HG02870 (cell line): Measurements from ENCODE around the gene CDH13.

Experiments used
- ATAC-seq: cut with Tn5 transposase; IDR thresholded peaks from one replicate; pipeline ENCODE4 v1.9.1; 2021; ENCODE audit warnings: mild to moderate bottlenecking, moderate library complexity; ENCODE audit not compliant: unreplicated experiment

Gene CDH13

DNA sequence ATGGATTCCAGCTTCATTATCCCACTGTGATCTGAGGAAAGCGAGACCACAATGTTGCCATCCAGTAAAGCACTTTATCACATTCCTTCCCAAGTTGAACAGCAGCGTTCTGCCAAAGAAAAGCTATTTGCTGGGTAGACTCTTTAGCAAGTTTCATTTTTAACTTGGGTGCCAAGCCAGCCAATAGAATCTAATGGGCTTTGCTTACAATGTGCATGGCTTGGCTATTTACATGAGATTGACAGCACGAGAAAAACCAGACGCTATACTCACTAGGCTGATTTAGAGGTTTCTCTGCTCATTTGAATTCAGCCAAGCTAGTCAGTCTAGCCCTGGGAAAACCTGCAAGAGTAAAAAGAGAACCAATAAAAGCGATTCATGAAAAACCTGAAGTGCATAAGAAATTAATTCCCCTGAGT lies 108.9 kb downstream of the CDH13 start:
- ATAC-seq = peak; percentile 42

DNA sequence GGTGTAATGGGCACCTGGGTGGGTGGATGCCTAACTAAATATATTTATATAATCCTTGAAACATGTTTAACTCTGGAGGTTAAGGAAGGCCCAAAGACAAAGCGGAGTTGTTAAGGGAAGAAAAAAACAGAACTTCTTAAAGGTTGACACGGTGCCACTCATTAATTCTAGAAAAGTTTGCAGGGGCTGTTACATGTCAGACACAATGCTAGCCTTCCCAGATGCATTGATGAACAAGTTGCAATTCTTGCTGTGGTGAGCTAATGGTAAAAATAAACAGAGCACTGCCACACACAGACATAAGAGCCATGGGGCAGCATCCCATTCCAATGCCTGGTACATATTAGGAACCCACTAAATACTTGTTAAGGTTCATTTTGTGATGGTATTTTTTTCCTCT lies 109.5 kb downstream of the CDH13 start:
- no peak for ATAC-seq

DNA sequence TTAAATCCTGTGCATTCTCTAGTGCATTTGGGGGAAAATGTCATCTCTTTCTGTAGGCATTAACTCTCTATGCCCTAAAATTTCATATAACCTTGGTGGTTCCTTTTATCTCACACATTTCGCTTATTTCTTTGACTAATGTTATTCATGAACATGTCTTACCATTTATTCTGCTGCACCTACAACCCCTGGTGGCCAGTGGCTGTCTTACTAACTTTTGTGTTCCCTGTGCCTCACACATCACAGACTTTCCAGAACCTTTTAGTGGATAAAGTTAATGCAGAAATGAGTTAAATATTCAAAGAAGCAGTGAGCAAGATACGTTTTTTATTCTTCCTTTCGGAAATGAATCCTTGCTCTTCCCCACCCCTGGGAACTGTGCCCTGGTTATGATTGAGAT lies 111.9 kb downstream of the CDH13 start:
- ATAC-seq = no peak

DNA sequence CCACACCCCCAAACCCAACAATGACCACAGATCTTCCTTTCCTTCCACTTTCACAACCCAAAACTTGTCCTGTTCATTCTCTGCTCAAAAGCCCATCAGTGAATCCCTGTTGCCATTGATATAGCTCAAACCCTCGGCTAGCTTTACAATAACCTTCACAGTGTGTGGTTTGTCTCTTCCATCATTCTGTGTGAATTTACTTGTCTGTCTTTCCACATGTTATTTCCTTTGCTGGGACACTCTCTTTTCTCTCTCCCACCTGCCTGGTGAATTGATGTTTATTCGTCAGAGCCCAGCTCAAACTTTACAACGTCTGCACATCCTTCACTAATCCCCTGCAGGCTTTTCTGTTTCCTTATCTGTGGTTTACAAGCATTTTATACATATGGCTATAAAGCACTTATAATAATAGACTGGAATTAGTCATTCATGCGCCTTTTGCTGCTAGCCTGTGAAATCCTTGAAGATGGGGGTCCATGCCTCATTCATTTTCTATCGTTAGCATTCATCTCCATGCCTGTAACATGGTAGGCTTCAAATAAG lies 114.4 kb downstream of the CDH13 start:
- ATAC-seq = no peak

DNA sequence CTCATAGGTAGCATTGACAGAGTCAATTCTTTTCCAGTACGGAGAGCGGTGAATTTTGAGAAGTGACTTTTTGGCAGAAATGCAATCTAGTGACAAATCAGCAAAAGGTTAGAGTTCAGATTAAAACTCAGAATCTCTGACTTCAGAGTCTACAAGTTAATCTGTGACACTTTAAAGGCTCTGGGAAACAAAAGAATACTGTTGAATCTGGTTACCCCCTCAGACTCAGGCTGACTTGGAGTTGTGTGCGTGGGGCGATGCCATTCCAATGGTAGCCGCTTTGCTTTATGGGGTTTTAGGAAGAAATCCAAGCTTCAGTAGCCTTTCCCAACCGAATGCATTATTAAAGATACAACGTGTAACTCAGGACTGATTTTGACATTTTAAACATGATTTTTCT lies 118.2 kb downstream of the CDH13 start:
- ATAC-seq = no peak

DNA sequence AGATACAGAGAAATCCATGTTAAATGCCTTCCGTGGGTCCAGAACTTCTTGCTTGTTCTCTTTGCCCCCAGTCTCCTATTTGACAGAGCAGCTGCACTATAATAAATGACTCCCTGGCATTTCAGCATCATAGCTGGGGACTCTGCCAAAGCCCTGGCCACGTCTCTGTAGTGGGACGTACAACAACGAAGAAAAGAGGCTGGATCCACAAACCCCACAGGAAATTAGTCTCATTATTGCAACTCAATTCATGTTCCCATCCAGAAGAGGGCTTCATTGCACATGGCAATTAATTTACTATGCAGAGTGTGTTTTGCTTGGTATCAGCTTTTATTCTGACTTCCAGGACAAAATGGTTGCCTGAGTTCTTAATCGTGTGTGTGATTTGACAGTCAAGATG lies 121.3 kb downstream of the CDH13 start:
- ATAC-seq = no peak

DNA sequence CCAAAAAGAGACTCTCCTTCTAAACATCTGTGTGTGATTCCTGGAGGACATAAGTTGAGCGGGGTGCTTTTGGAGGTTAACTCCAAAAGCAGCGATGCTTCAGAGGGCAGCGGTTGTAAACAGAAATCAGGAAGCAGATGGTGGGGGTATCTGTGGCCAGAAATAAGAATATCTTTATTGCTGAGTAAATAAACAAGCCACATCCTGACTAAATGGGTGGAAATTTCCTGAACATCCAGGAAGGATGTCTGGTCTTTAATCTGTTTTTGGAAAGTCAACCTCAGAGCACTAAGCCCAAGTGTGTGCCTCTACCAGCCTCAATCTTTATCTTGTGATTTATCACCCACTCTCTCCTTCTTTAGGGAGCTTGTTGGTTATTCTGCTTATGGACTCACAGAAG lies 123.3 kb downstream of the CDH13 start:
- no peak for ATAC-seq

DNA sequence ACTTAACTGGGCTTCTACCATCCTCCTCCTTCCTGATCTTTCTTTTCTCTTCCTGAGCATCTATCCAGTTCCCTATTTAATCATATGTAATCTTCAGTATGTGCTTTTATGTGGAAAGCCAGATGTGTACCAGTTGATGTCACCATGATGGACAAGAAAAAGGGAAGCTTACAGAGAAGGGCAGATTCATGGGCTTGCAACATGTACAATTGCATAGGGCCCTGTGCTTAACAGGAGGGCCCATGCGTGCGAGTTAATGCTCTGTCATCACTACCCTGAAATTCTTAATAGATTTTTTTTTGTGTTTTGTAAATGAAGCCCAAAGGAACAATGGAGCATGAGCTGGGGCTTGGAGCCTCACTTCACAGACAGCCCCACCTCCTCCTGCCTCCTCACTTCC lies 124.3 kb downstream of the CDH13 start:
- ATAC-seq = no peak

DNA sequence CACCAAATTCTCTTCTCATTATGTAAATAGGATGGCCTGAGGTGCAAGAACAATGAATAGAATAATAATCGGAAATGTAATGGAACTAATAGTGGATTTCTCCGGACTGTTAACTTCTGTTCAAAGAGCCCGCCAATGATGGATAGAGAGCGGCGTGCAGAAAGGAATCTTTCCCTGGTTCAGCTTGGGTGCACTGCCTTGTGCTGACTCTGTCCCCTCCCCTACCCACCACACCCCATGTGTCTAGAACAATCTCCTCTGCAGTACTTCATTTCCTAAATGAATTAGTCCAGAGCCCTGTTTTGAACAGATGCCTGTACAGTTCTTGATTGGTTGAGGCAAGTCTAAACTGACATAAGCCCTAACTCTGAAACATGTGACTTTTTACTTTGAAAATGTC lies 125.4 kb downstream of the CDH13 start:
- no peak for ATAC-seq

DNA sequence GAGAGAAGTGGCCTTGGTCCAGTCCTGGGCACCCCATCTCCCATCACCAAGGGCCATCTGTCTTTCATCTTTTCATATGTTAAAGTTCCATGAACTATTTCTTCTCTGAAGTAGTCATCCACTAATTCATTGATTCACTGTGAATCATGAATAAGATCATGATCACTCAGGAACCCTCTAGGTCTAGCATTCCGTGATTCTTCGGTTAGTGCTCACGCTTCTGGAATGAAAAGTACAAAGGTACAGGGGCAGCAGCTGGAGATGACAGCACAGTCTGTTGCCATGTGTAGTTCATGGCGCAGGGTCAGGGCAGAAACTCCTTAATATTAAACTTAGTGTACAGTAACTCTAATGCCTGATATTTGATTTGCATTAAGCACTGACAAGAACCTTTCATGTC lies 127.1 kb downstream of the CDH13 start:
- ATAC-seq = no peak

DNA sequence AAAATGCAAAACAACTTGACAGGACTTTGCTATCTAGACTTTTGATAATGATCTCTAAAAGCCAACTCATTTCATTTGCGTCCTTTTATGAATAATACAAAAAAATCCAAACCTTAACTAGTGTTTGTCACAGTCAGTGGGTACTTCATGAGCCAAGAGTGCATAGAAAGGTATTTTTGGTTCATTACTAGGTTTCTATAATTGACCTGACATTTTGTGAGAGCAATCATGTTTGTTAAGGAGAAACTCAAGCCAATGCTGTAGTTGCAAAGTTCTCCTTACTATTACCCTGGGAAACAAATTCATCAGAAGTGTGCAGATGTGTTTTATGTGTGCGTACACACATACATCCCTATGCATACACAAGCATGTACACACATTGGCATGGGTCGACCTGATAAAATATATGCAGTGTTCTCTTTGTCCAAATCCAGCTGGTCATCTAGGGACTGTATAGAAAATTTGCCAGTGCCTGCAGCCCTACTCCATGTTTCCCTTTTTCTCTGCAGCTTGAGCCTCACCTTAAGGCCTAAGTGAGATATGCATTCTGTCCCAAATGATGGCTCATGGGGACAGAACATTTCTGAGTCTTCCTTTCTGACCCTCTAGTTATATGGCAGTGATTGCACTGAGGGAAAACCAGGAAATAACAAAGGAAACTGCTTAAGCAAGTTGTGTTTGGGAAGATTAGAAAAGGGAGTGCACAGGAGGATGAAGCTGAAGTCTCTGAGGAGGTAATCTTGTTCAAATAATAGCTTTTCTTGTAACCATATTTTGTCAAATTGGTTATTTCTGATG lies 128.1 kb downstream of the CDH13 start:
- ATAC-seq = no peak

DNA sequence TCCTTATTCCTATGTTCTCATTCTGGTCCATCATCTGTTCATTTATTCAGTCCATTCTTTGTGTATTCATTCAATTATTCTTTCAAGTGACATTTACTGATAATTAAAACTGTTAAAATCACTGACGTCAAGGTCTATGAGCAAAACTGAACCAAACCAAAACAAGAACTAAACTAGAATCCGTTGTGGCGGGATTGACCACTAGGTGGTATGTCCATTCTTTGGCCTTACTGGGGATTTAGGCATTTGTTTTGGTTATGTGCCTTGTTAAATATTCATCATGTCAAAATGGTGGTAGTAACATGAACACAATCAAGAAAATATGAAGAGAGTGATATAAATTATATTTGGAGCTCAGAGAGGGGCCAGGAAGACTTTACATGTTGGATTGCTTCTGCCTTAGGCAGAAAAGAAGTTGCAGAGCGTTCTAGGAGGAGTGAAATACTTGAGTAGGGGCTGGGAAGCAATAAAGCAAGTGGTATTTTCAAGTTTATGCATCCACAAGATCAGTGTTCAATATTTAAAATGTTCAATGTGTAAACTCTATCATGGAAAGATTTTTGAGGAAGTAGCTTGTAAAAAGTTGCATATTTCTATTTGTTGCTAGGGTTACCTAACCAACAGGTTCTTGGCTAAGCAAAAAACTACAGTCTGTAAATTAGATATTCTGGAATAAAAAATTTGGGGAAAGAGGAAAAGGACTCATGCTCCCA lies 129.0 kb downstream of the CDH13 start:
- no peak for ATAC-seq

DNA sequence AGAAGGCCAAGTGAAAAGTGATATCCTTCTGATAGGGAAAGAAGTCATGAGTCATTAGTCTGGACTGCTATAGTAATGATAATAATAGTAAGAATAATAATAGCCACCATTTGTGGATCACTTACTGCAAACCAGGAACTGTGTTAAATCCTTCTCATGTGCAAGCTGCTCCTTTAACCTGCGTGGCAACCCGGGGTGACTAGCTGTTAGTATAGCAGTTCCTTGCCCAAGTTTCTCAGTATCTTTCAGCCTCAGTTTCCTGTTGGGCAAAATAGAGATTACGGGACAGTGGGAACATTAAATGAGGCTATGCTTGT lies 129.5 kb downstream of the CDH13 start:
- ATAC-seq = no peak

DNA sequence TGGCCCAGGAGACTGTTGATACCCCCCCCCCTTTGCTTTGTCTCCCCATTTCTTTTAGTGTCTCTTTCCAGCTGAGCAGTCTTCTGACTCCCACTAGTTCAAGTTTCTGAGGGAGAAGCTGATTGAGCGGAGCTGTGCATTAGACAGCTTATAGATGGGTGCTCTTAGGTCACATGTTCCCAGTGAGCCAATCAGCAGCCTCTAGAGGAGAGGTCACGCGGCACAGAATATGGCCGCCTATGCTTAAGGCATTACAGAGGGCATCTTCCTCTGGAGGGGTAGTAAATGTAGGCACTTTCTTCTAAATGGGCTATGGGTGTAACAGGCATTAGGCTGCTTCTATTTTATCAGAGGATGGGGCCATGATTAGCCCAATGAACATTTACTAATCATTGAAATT lies 131.6 kb downstream of the CDH13 start:
- no peak for ATAC-seq

DNA sequence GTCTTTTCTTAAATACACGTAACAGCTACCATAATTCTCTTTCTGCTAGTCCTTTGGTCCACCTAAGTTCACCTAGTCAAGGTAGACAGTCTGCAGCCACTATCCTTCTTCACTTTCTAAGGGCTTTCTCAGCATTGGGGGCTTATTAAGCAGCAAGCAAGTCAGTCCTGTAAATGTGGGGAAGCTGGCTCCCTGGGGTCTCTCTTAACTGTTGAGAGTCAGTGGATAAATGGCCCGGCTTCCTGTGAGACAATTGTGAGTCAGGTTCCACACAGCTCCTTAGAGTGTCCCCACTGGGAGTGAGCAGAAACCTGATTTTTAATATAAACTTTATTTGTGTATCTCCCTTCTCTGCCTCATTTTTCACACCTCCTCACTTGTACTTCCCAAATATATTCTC lies 132.1 kb downstream of the CDH13 start:
- no peak for ATAC-seq

DNA sequence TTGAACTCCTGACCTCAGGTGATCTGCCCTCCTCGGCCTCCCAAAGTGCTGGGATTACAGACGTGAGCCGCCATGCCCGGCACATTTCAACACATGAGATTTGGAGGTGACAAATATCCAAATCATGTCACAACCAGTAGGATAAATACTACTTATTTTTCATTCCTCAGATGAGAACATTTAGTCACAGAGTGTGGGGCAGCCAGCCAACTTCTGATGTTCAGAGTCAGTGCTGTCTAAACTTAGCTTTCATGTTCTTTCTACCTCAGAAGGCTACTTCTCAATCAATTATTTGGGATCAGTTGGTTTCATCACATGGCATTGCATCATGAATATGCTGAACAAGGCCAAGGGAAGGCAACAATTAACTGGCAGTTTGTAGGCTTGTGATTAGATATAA lies 134.5 kb downstream of the CDH13 start:
- no peak for ATAC-seq

DNA sequence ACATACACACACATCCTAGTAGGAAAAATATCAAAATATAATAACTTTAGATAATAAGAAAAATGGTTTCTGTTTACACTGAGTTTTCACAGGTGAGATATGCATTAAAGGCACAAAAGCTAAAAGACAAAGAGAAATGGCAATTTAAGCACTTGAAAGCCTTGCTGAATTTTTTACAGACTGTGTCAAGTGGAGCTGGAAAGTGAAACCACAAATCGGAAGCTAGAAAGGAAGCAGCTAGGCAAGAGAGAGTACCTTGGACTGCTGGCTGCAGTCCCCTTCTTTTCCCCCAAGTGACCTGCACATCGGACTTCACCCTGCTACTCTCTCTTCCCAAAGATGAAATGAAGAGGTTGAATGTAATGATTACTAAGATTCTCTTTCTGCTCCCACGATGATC lies 135.1 kb downstream of the CDH13 start:
- ATAC-seq = no peak

DNA sequence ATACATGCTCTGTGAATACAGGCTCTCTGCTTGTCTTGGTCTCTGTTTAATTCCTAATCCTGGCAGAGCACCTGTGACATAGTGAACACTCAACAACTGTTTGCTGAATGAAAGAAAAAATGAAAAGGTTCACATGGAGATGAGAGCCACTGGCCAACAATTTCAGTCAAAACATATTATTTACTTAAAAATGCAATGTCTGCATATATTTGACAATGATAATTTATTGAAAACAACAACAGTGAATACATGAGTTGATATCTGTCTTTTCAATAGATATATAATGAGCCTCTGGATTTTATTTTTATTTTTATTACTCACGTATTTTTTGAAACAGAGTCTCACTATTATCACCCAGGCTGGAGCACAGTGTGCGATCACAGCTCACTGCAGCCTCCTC lies 136.6 kb downstream of the CDH13 start:
- no peak for ATAC-seq

DNA sequence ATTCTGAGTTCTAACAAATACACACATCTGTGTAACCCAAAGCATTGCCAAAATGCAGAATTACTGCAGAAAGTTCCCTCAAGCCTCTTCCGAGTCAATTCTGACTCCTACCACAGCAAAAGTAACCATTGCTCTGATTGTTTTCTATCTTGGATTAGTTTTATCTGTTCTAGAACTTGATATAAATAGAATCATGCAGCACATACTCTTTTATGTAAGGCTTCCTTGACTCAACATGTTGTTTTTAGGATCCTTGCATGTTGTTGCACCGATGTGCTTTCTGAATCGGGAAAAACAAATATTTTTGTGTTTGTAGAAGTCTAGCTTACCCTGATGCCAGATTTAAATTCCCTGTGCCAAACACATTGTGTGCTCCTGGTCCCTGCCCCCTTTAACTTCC lies 140.4 kb downstream of the CDH13 start:
- no peak for ATAC-seq

DNA sequence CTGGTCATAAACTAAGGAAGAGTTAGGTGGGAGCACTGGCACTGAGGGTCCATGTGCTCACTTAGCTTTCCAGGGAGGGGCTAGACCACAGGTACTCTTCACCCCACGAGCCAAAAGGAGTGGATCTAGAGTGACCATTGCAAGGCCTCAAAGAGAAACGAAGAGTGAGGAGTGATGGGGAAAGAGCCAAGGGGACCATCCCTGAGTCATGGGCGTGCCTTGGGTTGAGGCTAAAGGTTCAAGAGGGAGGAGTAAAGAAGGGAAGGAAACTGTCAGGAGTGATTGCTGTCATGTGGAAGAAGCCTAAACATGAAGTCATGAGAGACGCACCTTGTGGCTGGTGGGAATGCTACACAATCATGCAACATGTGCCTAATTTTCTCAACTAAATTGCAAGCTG lies 141.0 kb downstream of the CDH13 start:
- no peak for ATAC-seq

DNA sequence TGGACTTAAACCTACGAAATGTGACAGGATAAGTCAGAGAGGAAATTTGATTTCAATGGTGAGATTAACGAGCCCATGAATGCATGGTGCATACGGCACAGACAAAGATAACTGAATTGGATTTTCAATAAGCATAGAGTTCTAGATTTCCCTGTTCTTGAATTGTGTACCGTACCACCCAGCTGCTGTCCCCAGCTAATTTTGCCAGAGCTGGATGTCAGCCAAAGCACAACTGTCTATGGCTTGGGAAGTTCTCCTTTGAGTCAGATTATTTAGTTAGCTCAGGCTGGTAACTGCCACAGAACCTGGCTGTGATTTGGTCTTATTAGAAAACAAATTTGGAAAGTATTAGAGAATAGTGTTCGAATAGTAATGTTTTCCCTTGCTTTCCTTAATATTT lies 143.1 kb downstream of the CDH13 start:
- no peak for ATAC-seq

DNA sequence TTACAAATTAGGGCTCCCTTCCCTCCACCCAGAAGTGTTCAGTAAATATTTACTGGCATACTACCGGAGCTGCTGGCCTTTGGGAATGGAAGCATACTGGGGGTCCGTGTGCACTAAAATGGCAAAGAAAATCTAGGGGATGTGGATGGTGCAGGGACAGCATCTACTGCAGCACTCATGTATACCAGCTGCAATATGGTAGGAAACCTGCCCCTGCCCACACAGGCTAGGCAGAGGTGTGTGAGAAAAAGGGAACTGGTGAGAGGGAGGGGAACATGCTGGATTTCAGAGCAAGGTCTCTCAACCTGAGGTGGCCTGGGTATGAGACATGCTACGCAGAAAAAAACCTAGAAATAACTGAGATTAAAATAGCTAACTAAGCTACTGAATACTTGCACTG lies 145.4 kb downstream of the CDH13 start:
- no peak for ATAC-seq

DNA sequence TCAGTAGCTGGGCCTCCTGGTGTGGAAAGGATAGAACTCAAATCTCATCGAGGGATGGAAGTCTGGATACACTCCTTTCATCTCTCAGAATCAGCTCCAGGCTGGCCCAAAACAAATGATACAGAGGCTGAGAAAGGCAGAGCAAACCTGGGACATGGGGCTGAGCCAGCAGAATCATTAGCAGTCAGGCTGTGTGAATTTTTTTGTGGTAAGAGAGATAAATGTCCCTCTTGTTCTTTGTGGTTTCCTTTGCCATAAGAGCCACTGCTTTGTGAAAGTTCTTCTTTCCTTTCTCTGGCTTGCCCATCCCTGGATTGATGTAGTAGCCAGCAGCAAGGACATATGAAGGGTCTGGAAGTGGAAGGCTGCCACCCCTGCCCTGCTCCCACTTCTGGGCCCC lies 146.2 kb downstream of the CDH13 start:
- ATAC-seq = no peak
